GM19468 (cell line): ENCODE data around the gene WFIKKN2.
"Not testable (repeated sequence)": the region's sequence is repeated elsewhere in the genome, so short reads cannot be mapped to it uniquely, and the experiment has no call there.

Experiments used
- ATAC-seq: cut with Tn5 transposase; IDR thresholded peaks from one replicate; pipeline ENCODE4 v1.9.1; 2021; ENCODE audit warnings: mild to moderate bottlenecking, moderate library complexity, moderate number of reproducible peaks; ENCODE audit not compliant: unreplicated experiment; ENCODE audit errors: extremely low read depth

WFIKKN2 gene

GRCh38 chr17:50868602-50869001 lies 33.2 kb downstream of the WFIKKN2 start:
- ATAC-seq = no peak

GRCh38 chr17:50871364-50871763 lies 36.0 kb downstream of the WFIKKN2 start:
- ATAC-seq = no peak

GRCh38 chr17:50871898-50872297 lies 36.5 kb downstream of the WFIKKN2 start:
- ATAC-seq = no peak

- ATAC-seq = no peak
These were observed 37.5 kb downstream of the WFIKKN2 start for GRCh38 chr17:50872710-50873424.

- ATAC-seq = no peak
These were observed 39.7 kb downstream of the WFIKKN2 start for GRCh38 chr17:50875074-50875473.

GRCh38 chr17:50877042-50877441 lies 41.7 kb downstream of the WFIKKN2 start:
- not testable (repeated sequence) for ATAC-seq

GRCh38 chr17:50877838-50878237 lies 42.5 kb downstream of the WFIKKN2 start:
- ATAC-seq = no peak

GRCh38 chr17:50879086-50879485 lies 43.7 kb downstream of the WFIKKN2 start:
- no peak for ATAC-seq

- ATAC-seq = no peak
These were observed 45.8 kb downstream of the WFIKKN2 start for GRCh38 chr17:50881182-50881581.

- no peak for ATAC-seq
These were observed 47.5 kb downstream of the WFIKKN2 start for GRCh38 chr17:50882851-50883250.

GRCh38 chr17:50883850-50884438 lies 48.6 kb downstream of the WFIKKN2 start:
- ATAC-seq = no peak

GRCh38 chr17:50884439-50885311 lies 49.3 kb downstream of the WFIKKN2 start:
- ATAC-seq = no peak

- no peak for ATAC-seq
These were observed 52.4 kb downstream of the WFIKKN2 start for GRCh38 chr17:50887705-50888245.

- ATAC-seq = no peak
These were observed 54.2 kb downstream of the WFIKKN2 start for GRCh38 chr17:50889528-50890118.

- ATAC-seq = no peak
These were observed 55.5 kb downstream of the WFIKKN2 start for GRCh38 chr17:50890675-50891516.

GRCh38 chr17:50891577-50891989 lies 56.2 kb downstream of the WFIKKN2 start:
- ATAC-seq = no peak
